K562 treated with DMSO at 1 percent for 24 hours (cell line): ENCODE results near the gene CTSC. TPM values are rescaled to one million over a fixed set of nuclear protein-coding genes. Genes with fewer than 3 reads are reported as not detected.

Source experiments
- total RNA-seq: library from RNA; unstranded; fragments of 300-600 nt; gene quantifications from 2 replicates; pipeline ENCODE4 v1.2.3, GENCODE V29; 2022; ENCODE audit warnings: low read depth; ENCODE audit not compliant: insufficient read depth

Gene CTSC
- total RNA-seq: 136 and 139 TPM in 2 replicates

GRCh38 chr11:88337181-88337986 is at the start of gene CTSC:
TSS of gene CTSC (minus strand) at chr11:88337736. CDS start at chr11:88337672, 64 bp downstream.

Other genes with a start within 250 kb of the CTSC start
- 0.80 and 2.5 TPM in 2 replicates for gene RAB38, start 162.3 kb downstream of the CTSC start, total RNA-seq